IMR-90 (cell line): ENCODE results near the gene DCUN1D2. TPM values are rescaled to one million over a fixed set of nuclear protein-coding genes. Genes with fewer than 3 reads are reported as not detected.

ENCODE experiments used
- ATAC-seq: fragments of 200-7000 bp; cut with Tn5 transposase; 2 replicates; pipeline ENCODE4 v1.9.1; 2020; ENCODE audit warnings: low read depth, mild to moderate bottlenecking, moderate library complexity
- BruUV-seq: library from RNA; stranded (reverse); fragments of 400-500 nt; replicated peaks from 2 replicates; lab custom pipeline; 2021; lab: Mats Ljungman, UMichigan
- CTCF ChIA-PET: fragments of 300-600 bp; formaldehyde crosslinking; extraction: SDS; loops from one replicate; lab custom pipeline; 2021; ENCODE audit warnings: antibody characterized with exemption; lab: Yijun Ruan, JAX
- POLR2A ChIA-PET: fragments of 300-600 bp; sonication (Branson Sonifier 250); formaldehyde crosslinking; loops from one replicate; lab custom pipeline; 2022; ENCODE audit warnings: antibody characterized with exemption; ENCODE audit not compliant: unreplicated experiment; lab: Charles Lee
- DNase-seq: peaks from one replicate; pipeline ENCODE4 v3.0.0; 2013
- H2AFZ ChIP-seq: replicated peaks from 2 replicates; pipeline ENCODE3; 2013; ENCODE audit warnings: low read length, mild to moderate bottlenecking; ENCODE audit not compliant: poor library complexity
- H2AK5ac ChIP-seq: 2 replicates; pipeline ENCODE4 v1.6.1; 2013; ENCODE audit warnings: low read depth, low read length, inconsistent platforms
- H2AK9ac ChIP-seq: replicated peaks from 2 replicates; pipeline ENCODE3; 2013; ENCODE audit warnings: mild to moderate bottlenecking, low read depth, low read length, moderate library complexity; ENCODE audit not compliant: poor library complexity
- H2BK120ac ChIP-seq: 2 replicates; pipeline ENCODE4 v1.6.1; 2013; ENCODE audit warnings: low read depth, low read length, inconsistent platforms
- H2BK15ac ChIP-seq: 3 replicates; pipeline ENCODE4 v1.6.1; 2013; ENCODE audit warnings: low read depth, low read length, inconsistent platforms
- H2BK20ac ChIP-seq: 2 replicates; pipeline ENCODE4 v1.6.1; 2013; ENCODE audit warnings: low read depth, mild to moderate bottlenecking, inconsistent platforms, low read length, moderate library complexity
- H2BK5ac ChIP-seq: 2 replicates; pipeline ENCODE4 v1.6.1; 2013; ENCODE audit warnings: mild to moderate bottlenecking, low read depth, low read length, inconsistent platforms; ENCODE audit not compliant: poor library complexity, severe bottlenecking
- H3K14ac ChIP-seq: replicated peaks from 2 replicates; pipeline ENCODE4 v1.6.1; 2013; ENCODE audit warnings: low read depth, low read length, inconsistent platforms
- H3K18ac ChIP-seq: 2 replicates; pipeline ENCODE4 v1.6.1; 2013; ENCODE audit warnings: low read depth, low read length, control low read depth
- H3K23ac ChIP-seq: 2 replicates; pipeline ENCODE4 v1.6.1; 2013; ENCODE audit warnings: low read depth, low read length, inconsistent platforms
- H3K27ac ChIP-seq: 2 replicates; pipeline ENCODE4 v1.5.1; 2013; ENCODE audit warnings: mild to moderate bottlenecking, control low read depth, low read length; ENCODE audit not compliant: insufficient read depth
- H3K27me3 ChIP-seq: 2 replicates; pipeline ENCODE4 v1.6.1; 2013; ENCODE audit warnings: low read length; ENCODE audit not compliant: control insufficient read depth, insufficient read depth
- H3K36me3 ChIP-seq: 2 replicates; pipeline ENCODE4 v1.6.1; 2013; ENCODE audit warnings: low read length, mixed read lengths; ENCODE audit not compliant: control insufficient read depth, insufficient read depth
- H3K4ac ChIP-seq: 2 replicates; pipeline ENCODE4 v1.6.1; 2013; ENCODE audit warnings: low read depth, low read length, inconsistent platforms
- H3K4me1 ChIP-seq: 2 replicates; pipeline ENCODE4 v1.6.1; 2013; ENCODE audit warnings: low read length, mixed read lengths; ENCODE audit not compliant: control insufficient read depth, insufficient read depth
- H3K4me2 ChIP-seq: 2 replicates; pipeline ENCODE4 v1.6.1; 2013; ENCODE audit warnings: low read depth, mild to moderate bottlenecking, control low read depth, low read length, moderate library complexity
- H3K4me3 ChIP-seq: 2 replicates; pipeline ENCODE4 v1.5.1; 2013; ENCODE audit warnings: low read depth, mild to moderate bottlenecking, control low read depth, low read length, moderate library complexity; ENCODE audit not compliant: insufficient read depth
- H3K56ac ChIP-seq: 2 replicates; pipeline ENCODE4 v1.6.1; 2013; ENCODE audit warnings: low read length, inconsistent platforms; ENCODE audit not compliant: insufficient read depth; ENCODE audit errors: extremely low read depth
- H3K79me1 ChIP-seq, 2 experiments: 2 replicates each; pipeline ENCODE4 v1.6.1; 2013; ENCODE audit warnings: low read length in 2 of 2, inconsistent platforms in 1 of 2, low read depth in 1 of 2
- H3K9ac ChIP-seq: 2 replicates; pipeline ENCODE4 v1.6.1; 2013; ENCODE audit warnings: low read depth, low read length, control low read depth
- H3K9me1 ChIP-seq: 2 replicates; pipeline ENCODE4 v1.6.1; 2013; ENCODE audit warnings: low read length, inconsistent platforms; ENCODE audit not compliant: insufficient read depth
- H3K9me3 ChIP-seq: 2 replicates; pipeline ENCODE4 v1.6.1; 2013; ENCODE audit warnings: low read length; ENCODE audit not compliant: control insufficient read depth, insufficient read depth
- H4K20me1 ChIP-seq: 2 replicates; pipeline ENCODE4 v1.6.1; 2013; ENCODE audit warnings: low read length, inconsistent platforms; ENCODE audit not compliant: insufficient read depth
- H4K5ac ChIP-seq: 2 replicates; pipeline ENCODE4 v1.6.1; 2013; ENCODE audit warnings: mild to moderate bottlenecking, low read depth, low read length, control low read depth
- H4K8ac ChIP-seq, 2 experiments: 2 replicates each; pipeline ENCODE4 v1.6.1; 2013; ENCODE audit warnings: low read depth in 2 of 2, low read length in 2 of 2, control low read depth in 1 of 2, inconsistent platforms in 1 of 2
- H4K91ac ChIP-seq: 2 replicates; pipeline ENCODE4 v1.6.1; 2013; ENCODE audit warnings: low read depth, low read length, inconsistent platforms; ENCODE audit not compliant: insufficient read depth
- RFX5 ChIP-seq: IDR thresholded peaks from 2 replicates; pipeline ENCODE4 v1.8.0; 2012; ENCODE audit warnings: low read depth, mild to moderate bottlenecking, low read length, moderate library complexity
- USF2 ChIP-seq: fragments of 150-350 bp; IDR thresholded peaks from 2 replicates; pipeline ENCODE4 v1.6.1; 2017; ENCODE audit warnings: mild to moderate bottlenecking, antibody characterized with exemption, low read length, low read depth
- WGBS, 2 experiments: methylation state at CpG; one replicate each; pipeline versions ENCODE4 v1.1.5 to v1.1.7; 2013; ENCODE audit warnings: missing lambda C conversion rate in 2 of 2; ENCODE audit not compliant: insufficient read length in 1 of 2; ENCODE audit errors: extremely low coverage in 2 of 2; 5-methylcytosine and 5-hydroxymethylcytosine counted together
- dilution Hi-C: fragments of 300-500 bp; cut with HindIII; formaldehyde crosslinking; loops from one replicate; pipeline ENCODE4 v1.14.3; 2018; ENCODE audit warnings: low sequenced_read_pairs; ENCODE audit not compliant: unreplicated experiment
- in situ Hi-C: fragments of 300-500 bp; cut with MboI; formaldehyde crosslinking; loops from 3 replicates; pipeline ENCODE4 v1.14.3; 2019; ENCODE audit warnings: low sequenced_read_pairs, inconsistent platforms, mixed read lengths
- intact Hi-C: fragments of 100-400 bp; cut with micrococcal nuclease; formaldehyde crosslinking; loops from 2 replicates; pipeline ENCODE4 v1.10.0; 2022
- microRNA-seq, 2 experiments: library from miRNA; stranded (forward) in 1 of 2; unstranded in 1 of 2; fragments of 10-50 nt in 1 of 2; fragments of <30 nt in 1 of 2; gene quantifications in 1 of 2; microRNA quantifications in 1 of 2; one replicate each; pipeline versions ENCODE3 to v1.1.0; 2013 to 2020; ENCODE audit not compliant: insufficient read depth in 1 of 2, insufficient read length in 1 of 2, unreplicated experiment in 1 of 2
- polyA plus RNA-seq, 3 experiments: library from polyadenylated mRNA; depleted of rRNA; stranded (reverse); fragments of >200 nt; gene quantifications; 2 replicates each; pipeline ENCODE4 v1.2.3, GENCODE V29; 2012; ENCODE audit warnings: low replicate concordance in 1 of 3
- small RNA-seq, 5 experiments: library from RNA; depleted of rRNA; stranded (forward); fragments of <200 nt; gene quantifications; one replicate each; pipeline ENCODE3, GENCODE V24; 2012
- total RNA-seq: library from RNA; depleted of rRNA; stranded (reverse); fragments of >200 nt; gene quantifications from 2 replicates; pipeline ENCODE4 v1.2.3, GENCODE V29; 2012; rRNA removed
- TF ChIP-seq, protein P1 (sequence below): conservative IDR thresholded peaks from 2 replicates; pipeline ENCODE4 v1.5.1; 2012; ENCODE audit warnings: mild to moderate bottlenecking, low read depth, low read length, improper control_type of control experiment

The DCUN1D2 gene
- total and polyA plus RNA-seq, 2 of the 4 experiments (the other 2 are of a cell fraction), result 8.1 to 11.5 TPM

GRCh38 chr13:113406321-113407102 is 84.0 kb downstream of the DCUN1D2 start:
- in situ Hi-C loops, result no loop called here

More at GRCh38 chr13:113406321-113407102, 84.0 kb downstream of the DCUN1D2 start:
- Histone ChIP-seq H2BK120ac (no peak overlapping the region; the same call in 1 of the 2 replicates), H2BK15ac (no peak overlapping the region), H3K4me1 (peaks cover 12% of the 10 kb centered on the region), H2BK5ac (no peak overlapping the region), H3K9me3 (no peaks in the 10 kb centered on the region), H3K27me3 (no peaks in the 10 kb centered on the region), H2AFZ (no peak overlapping the region), H4K8ac (no peak overlapping the region), H2BK20ac (no peak overlapping the region), H3K4me3 (no peak overlapping the region), H3K27ac (no peak overlapping the region), H3K56ac (no peak overlapping the region), H3K4ac (no peak overlapping the region), H3K9me1 (peaks cover 6% of the 10 kb centered on the region; the same call in 1 of the 2 replicates), H3K79me1 (no peaks in the 10 kb centered on the region), H2AK5ac (no peak overlapping the region), H4K91ac (no peak overlapping the region), H2AK9ac (no peak overlapping the region), H4K5ac (no peak overlapping the region), H3K18ac (no peak overlapping the region), H3K9ac (no peak overlapping the region), H3K4me2 (no peak overlapping the region), H4K20me1 (no peaks in the 10 kb centered on the region), H3K23ac (no peak overlapping the region), H3K36me3 (no peaks in the 10 kb centered on the region), H3K14ac (no peak overlapping the region)
- ATAC-seq (no peak), DNase-seq (no peak)
- CTCF ChIA-PET, result no interaction called here
- 85% methylated on average over 8 of the region's 28 CpGs; no CpG with 5 or more reads in 1 of the 2 experiments for WGBS, 2 experiments
- intact Hi-C loops, result no loop called here
- no peak for TF ChIP-seq USF2
- TF ChIP-seq RFX5, result no peak
- TF ChIP-seq, protein P1, sequence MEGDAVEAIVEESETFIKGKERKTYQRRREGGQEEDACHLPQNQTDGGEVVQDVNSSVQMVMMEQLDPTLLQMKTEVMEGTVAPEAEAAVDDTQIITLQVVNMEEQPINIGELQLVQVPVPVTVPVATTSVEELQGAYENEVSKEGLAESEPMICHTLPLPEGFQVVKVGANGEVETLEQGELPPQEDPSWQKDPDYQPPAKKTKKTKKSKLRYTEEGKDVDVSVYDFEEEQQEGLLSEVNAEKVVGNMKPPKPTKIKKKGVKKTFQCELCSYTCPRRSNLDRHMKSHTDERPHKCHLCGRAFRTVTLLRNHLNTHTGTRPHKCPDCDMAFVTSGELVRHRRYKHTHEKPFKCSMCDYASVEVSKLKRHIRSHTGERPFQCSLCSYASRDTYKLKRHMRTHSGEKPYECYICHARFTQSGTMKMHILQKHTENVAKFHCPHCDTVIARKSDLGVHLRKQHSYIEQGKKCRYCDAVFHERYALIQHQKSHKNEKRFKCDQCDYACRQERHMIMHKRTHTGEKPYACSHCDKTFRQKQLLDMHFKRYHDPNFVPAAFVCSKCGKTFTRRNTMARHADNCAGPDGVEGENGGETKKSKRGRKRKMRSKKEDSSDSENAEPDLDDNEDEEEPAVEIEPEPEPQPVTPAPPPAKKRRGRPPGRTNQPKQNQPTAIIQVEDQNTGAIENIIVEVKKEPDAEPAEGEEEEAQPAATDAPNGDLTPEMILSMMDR, result no peak
- dilution Hi-C loops, result no loop called here
- POLR2A ChIA-PET, result interaction anchor here (0.6 kb wide), 1 partner anchor 253 kb away, joined by 3 read pairs; no protein-coding TSS in a partner anchor
- no TSS peak for BruUV-seq

Small RNAs within 50 kb of the gene (microRNA-seq; reads per million reads assigned to microRNA genes)
- not detected for gene RNU1-16P (ENCODE audit: insufficient read depth, insufficient read length)

Small RNAs within 50 kb of the gene (small RNA-seq; reads per million reads assigned to genes)
- gene RNU1-16P, result 0 reads per million in 5 experiments

Other genes starting within 250 kb of the DCUN1D2 start
- 58.3 and 60.6 TPM in 2 replicates for gene LAMP1, start 193.5 kb downstream of the DCUN1D2 start, total RNA-seq
- gene LAMP1, start 193.5 kb downstream of the DCUN1D2 start, polyA plus RNA-seq (2012; rRNA removed), result 229 and 235 TPM in 2 replicates
- 0.83 and 0.90 TPM in 2 replicates for gene GRTP1, start 126.6 kb downstream of the DCUN1D2 start, total RNA-seq
- gene GRTP1, start 126.6 kb downstream of the DCUN1D2 start, polyA plus RNA-seq (2012; rRNA removed), result 1.4 and 1.7 TPM in 2 replicates
- gene ADPRHL1, start 37.2 kb downstream of the DCUN1D2 start, total RNA-seq, result 0.28 and 0.36 TPM in 2 replicates
- 0.67 and 0.69 TPM in 2 replicates for gene ADPRHL1, start 37.2 kb downstream of the DCUN1D2 start, polyA plus RNA-seq (2012; rRNA removed)
- gene TFDP1, start 94.0 kb upstream of the DCUN1D2 start, total RNA-seq, result 59.2 and 59.3 TPM in 2 replicates
- 97.0 and 97.8 TPM in 2 replicates for gene TFDP1, start 94.0 kb upstream of the DCUN1D2 start, polyA plus RNA-seq (2012; rRNA removed)
- gene ATP4B, start 167.5 kb upstream of the DCUN1D2 start, total RNA-seq, result not detected in 2 replicates
- not detected in 2 replicates for gene ATP4B, start 167.5 kb upstream of the DCUN1D2 start, polyA plus RNA-seq (2012; rRNA removed)
- gene GRK1, start 176.5 kb upstream of the DCUN1D2 start, total RNA-seq, result not detected in 2 replicates
- gene GRK1, start 176.5 kb upstream of the DCUN1D2 start, polyA plus RNA-seq (2012; rRNA removed), result not detected in 2 replicates